ENCODE results near the gene NEDD4L. TPM values are rescaled to one million over a fixed set of nuclear protein-coding genes. Genes with fewer than 3 reads are reported as not detected.

NEDD4L gene
- total RNA-seq, 4 donors from 2014 or later, result 32.5 to 65.6 (median 43.4) TPM

GRCh38 chr18:58401191-58401590 is 357.2 kb downstream of the NEDD4L start:
- TF ChIP-seq CTCF (IDR thresholded peaks at IDR 0.05; ENCODE audit: low read depth), result no peak

GRCh38 chr18:58402247-58402646 is 358.2 kb downstream of the NEDD4L start:
- no peak for TF ChIP-seq CTCF (IDR thresholded peaks at IDR 0.05; ENCODE audit: low read depth)

- TF ChIP-seq CTCF (IDR thresholded peaks at IDR 0.05; ENCODE audit: low read depth), result no peak
These were observed 359.1 kb downstream of the NEDD4L start for GRCh38 chr18:58402951-58403702.

GRCh38 chr18:58403799-58404455 is 359.9 kb downstream of the NEDD4L start:
- no peak for TF ChIP-seq CTCF (IDR thresholded peaks at IDR 0.05; ENCODE audit: low read depth)

- no peak for TF ChIP-seq CTCF (IDR thresholded peaks at IDR 0.05; ENCODE audit: low read depth)
These were observed 361.3 kb downstream of the NEDD4L start for GRCh38 chr18:58405107-58405898.

GRCh38 chr18:58407263-58407648 is 363.2 kb downstream of the NEDD4L start:
- no peak for TF ChIP-seq CTCF (IDR thresholded peaks at IDR 0.05; ENCODE audit: low read depth)
